ENCODE measurements around the gene ADI1.

DNA sequence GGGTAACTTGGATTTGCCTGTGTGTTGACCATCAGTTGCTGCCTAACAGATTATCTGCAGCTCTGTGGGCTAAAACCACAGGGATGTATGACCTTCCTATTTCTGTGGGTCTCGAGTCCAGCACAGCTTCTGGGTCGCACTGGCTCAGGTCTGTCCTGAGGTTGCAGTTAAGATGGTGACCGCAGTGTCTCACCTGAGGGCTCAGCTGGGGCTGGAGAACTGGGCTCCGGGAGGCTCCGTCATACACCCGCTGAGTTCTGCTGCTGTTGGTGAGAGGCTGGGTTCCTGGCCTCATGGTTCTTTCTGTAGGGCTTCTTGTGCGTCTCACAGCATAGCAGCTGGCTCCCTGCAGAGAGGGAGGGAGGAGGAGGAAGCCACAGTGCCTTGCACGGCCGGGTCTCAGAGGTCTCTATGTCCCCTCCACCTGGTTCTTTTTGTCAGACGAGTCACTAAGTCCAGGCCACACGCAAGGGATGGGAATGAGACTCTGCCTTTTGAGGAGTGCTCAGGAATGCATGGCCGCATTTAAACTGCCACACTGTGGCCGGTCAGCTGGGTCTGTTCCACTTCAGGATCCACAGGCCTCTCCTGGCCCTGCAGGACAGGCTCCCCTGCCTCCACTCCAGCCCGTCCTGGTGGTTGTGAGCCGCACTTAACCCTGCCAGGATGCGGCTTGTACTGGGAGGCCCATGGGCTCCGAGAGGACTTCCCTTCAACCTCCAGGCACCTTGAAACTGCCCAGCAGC, 67.2 kb downstream of the ADI1 start:
- TF ChIP-seq, protein P1, sequence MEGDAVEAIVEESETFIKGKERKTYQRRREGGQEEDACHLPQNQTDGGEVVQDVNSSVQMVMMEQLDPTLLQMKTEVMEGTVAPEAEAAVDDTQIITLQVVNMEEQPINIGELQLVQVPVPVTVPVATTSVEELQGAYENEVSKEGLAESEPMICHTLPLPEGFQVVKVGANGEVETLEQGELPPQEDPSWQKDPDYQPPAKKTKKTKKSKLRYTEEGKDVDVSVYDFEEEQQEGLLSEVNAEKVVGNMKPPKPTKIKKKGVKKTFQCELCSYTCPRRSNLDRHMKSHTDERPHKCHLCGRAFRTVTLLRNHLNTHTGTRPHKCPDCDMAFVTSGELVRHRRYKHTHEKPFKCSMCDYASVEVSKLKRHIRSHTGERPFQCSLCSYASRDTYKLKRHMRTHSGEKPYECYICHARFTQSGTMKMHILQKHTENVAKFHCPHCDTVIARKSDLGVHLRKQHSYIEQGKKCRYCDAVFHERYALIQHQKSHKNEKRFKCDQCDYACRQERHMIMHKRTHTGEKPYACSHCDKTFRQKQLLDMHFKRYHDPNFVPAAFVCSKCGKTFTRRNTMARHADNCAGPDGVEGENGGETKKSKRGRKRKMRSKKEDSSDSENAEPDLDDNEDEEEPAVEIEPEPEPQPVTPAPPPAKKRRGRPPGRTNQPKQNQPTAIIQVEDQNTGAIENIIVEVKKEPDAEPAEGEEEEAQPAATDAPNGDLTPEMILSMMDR (IDR thresholded peaks at IDR 0.05; ENCODE audit: low read depth, low read length, missing input control) = no peak
- no peak for TF ChIP-seq RAD21 (IDR thresholded peaks at IDR 0.05)
- no peak for TF ChIP-seq EGR1 (IDR thresholded peaks at IDR 0.05; ENCODE audit: low read depth in 2 of 2)
- TF ChIP-seq, protein P2, sequence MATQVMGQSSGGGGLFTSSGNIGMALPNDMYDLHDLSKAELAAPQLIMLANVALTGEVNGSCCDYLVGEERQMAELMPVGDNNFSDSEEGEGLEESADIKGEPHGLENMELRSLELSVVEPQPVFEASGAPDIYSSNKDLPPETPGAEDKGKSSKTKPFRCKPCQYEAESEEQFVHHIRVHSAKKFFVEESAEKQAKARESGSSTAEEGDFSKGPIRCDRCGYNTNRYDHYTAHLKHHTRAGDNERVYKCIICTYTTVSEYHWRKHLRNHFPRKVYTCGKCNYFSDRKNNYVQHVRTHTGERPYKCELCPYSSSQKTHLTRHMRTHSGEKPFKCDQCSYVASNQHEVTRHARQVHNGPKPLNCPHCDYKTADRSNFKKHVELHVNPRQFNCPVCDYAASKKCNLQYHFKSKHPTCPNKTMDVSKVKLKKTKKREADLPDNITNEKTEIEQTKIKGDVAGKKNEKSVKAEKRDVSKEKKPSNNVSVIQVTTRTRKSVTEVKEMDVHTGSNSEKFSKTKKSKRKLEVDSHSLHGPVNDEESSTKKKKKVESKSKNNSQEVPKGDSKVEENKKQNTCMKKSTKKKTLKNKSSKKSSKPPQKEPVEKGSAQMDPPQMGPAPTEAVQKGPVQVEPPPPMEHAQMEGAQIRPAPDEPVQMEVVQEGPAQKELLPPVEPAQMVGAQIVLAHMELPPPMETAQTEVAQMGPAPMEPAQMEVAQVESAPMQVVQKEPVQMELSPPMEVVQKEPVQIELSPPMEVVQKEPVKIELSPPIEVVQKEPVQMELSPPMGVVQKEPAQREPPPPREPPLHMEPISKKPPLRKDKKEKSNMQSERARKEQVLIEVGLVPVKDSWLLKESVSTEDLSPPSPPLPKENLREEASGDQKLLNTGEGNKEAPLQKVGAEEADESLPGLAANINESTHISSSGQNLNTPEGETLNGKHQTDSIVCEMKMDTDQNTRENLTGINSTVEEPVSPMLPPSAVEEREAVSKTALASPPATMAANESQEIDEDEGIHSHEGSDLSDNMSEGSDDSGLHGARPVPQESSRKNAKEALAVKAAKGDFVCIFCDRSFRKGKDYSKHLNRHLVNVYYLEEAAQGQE (IDR thresholded peaks at IDR 0.05) = no peak
- no peak for TF ChIP-seq RXRA (IDR thresholded peaks at IDR 0.05)
- no peak for TF ChIP-seq TAF1 (conservative IDR thresholded peaks at IDR 0.05)
- TF ChIP-seq JUND (IDR thresholded peaks at IDR 0.05) = no peak
- TF ChIP-seq, protein P3, sequence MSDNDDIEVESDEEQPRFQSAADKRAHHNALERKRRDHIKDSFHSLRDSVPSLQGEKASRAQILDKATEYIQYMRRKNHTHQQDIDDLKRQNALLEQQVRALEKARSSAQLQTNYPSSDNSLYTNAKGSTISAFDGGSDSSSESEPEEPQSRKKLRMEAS (IDR thresholded peaks at IDR 0.05) = no peak
- TF ChIP-seq FOXA1 (IDR thresholded peaks at IDR 0.05) = no peak
- no peak for TF ChIP-seq FOXA2 (IDR thresholded peaks at IDR 0.05)
- TF ChIP-seq HNF4G (IDR thresholded peaks at IDR 0.05) = no peak
